GM21723 (cell line): Measurements from ENCODE around the gene GPR107.

Experiments
- ATAC-seq: cut with Tn5 transposase; IDR thresholded peaks from one replicate; pipeline ENCODE4 v1.9.1; 2021; ENCODE audit warnings: mild to moderate bottlenecking, moderate library complexity; ENCODE audit not compliant: unreplicated experiment

GPR107 gene

DNA sequence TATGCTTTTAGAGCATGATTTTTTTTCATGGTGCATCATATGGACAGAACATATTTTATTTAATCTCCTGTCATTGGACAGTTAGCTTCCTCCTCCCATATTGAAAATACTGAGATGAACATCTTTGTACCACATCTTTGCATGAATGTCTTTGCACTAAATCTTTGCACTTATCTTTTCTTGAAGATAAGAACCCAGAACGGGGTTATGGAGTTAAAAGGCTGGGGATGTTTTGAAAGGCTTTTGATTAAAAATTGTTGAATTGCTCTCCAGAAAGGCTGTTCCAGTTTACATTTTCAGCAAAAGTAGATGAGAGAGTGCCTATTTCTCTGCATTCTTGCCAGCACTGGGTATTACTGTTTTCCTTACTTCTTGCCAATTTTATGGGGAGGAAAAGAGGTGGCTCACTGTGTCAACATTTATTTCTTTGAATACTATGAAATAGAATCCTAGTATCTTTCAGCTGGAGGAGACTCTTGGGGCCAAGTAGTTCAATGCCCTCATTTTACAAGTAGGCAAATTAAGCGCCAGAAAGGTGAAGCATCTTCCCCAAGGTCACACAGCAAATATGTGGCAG, 125.7 kb downstream of the GPR107 start:
- ATAC-seq, result no peak

DNA sequence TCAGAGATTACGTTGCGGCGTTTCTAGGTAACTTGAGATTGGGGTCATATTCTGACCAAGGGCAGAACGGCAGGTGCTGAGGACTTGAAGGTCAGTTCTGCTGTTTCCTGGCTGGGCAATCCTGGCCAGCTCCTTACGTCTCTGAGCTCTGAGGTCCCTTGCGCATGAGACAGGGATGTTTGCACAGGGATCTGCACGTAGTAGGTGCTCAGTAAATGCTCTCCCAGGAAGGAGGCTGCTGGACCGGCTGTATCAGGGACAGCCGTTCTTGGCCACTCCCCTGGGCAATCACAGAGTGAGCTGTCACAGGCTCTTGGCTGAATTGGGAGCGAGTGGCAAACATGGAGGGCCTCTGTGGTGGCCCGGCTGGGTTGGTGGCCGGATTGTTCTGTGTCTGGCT, 126.8 kb downstream of the GPR107 start:
- ATAC-seq, result no peak

DNA sequence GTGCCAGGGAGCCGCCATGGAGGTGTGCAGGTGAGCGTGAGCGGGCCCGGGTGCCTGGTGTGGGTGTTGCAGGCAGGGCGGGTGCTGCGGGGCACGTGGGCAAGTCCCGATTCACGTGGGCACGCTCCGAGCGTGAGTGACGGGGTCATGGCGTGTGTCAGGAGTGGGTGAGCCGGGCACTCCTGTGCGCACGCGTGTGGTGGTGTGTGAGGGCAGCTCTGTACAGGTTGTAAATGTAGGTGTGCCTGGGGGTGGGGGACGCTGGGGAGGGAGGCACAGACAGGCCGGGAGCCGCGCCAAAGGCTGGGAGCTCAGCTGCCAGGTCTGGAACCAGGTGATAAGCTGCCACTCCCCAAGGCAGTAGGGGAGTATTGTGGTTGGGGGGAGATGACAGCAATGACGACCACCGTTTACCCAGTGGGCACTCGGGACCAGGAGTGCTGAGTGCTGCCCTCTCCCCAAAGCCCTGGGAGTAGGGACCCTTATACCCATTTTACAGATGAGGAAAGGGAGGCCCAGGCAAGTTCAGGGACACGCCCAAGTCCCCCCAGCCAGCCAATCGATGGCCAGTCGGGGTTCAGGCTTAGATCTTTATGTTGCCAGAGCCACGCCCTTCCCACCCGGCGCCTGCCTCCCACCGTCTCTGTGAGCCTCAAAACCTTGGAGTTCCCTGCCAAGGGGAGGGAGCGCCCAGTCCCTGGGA, 128.1 kb downstream of the GPR107 start:
- no peak for ATAC-seq

DNA sequence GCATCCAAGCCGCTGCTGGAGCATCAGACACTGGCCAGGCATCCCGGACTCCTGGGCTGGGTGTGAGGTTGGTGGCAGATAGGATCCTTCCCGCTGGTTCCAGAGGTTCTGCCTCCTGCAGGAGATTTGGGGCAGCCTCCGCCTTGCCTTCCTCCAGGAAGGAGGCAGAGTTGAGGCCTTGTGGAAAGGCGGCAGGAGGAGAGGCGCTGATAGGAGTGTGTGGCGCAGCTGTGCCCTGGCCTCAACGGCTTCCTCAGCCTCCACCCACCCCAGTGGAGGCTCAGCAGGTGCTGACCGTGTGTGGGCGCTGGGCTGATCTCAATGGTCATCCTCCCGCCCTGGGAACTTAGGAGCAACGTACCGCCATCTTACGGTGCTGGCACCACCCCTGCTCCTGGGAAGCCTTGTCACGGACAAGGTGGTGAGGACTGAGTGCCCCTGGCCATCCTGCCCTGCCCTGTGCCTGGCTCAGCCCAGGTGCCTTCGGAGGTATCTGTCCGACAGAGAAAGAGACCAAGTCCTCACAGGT, 128.7 kb downstream of the GPR107 start:
- no peak for ATAC-seq

DNA sequence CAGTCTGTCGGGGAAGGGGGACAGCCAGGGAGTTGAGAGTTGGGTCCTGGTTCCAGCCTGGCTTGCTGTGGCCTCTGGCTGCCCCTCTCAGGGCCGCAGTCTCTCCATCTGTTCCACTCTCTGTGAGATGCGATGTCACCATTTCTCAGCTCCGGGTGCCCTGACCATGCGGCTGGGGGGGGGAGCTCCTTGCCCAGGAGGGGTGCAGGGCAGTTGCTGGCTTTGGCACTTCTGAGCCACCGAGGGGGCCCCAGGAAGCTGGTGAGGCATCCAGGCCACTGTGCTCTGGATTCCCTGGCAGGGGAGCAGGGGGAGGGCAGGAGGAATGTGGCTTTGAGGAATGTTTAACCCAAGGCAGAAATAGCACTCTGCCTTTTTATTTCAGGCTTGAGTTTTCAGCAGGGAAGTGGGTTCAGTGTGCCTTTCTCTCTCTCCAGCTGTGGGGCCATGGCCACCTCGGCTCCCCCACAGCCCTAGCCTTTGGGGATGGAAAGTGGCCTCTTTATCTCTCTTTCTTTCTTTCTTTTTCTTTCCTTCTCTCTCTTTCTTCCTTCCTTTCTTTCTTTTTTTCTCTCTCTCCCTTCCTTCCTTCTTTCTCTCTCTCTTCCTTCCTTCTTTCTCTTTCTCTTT, 129.5 kb downstream of the GPR107 start:
- ATAC-seq, result no peak

DNA sequence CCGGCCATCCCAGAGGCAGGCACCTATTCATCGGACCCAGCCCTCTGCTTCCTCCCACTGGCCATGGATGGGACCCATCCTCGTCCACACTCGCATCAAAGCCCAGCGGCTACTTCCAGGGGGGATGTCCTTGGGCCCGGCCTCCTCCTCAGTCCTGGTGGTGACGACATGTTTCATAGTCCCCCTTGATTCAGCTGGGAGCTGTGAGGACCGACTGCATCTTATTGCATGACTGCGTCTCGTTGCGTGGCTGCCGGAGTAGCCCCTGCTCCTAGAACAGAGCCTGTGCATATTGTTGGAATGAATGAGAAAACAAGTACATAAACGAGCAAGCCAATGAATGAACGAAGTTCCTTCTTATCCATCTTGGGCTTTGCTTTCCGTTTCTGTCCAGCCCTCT, 131.3 kb downstream of the GPR107 start:
- no peak for ATAC-seq

DNA sequence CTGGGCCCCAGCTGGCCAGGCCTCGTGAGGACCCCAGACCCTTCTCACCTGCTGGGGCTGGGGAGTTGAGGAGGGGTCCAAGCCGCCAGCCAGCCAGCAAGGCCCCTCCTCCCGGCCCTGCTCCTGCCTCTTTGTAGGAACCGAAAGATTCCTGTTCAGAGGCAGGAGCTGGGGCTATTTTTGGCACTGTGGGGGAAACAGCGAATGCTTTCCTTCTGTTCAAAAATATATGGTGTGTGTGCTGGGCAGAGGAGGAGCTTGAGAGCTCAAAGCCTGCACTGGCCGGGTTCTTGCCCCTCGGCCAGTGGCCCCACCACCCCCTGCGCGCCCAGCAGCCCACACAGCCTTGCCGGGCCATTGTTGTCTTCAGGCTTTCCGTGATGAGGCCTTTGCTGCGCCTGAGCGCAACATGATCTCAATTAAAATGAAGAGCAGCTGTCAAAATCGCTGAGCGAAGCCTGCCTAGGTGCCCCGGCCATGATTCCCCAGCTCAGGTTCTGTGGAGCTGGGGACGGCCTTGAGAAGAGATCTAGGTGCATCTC, 131.9 kb downstream of the GPR107 start:
- no peak for ATAC-seq

DNA sequence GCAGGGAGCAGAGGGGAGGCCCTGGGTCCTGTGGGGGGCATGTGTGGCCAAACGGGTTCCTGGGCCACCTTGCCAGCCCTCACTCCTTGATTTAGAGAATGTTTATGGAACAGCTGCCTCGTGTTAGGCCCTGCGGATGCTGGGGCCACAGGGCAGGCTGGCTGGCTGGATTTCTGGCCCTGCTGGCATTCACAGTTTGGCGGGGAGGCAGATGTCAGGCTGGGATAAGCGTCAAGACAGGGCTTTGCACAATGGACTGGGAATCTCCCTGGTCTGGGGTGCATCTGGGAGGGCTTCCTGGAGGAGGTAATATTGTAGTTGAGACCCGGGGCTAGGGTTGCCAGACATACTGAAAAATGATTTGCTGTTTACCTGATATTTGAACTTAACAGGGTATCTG, 132.3 kb downstream of the GPR107 start:
- ATAC-seq, result no peak

DNA sequence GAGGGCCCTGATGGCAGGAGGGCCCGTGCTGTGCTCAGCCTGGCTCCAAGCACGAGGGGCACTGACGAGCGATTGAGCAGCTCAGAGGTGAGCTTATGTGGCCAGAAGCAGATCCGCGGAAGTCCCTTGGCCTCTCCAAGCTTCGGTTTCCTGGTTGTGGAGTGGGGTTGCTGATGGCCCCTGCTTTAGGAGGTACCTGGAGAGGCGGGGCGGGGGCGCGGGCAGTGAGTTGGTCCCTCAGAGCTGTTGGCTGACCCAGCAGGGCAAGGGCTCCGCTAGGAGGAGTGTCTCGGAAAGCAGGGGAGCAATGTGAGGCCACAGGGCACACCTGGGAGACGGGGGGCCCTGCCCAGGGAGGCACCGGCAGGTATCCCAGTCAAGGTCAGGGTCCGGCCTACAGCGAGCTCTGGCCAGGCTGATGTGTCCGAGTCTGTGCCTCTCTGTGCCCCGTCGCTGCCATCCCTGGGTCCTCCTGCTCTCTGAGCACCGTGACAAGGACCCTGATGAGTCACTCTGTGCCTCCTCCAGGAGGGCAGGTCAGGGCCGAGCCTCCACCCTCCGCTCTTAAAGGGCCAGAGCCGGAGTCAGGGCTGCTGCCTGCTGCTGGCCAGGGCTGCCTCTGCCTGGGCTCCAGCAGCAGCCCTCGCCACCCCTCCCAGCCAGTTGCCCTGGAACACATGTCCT, 133.3 kb downstream of the GPR107 start:
- no peak for ATAC-seq

DNA sequence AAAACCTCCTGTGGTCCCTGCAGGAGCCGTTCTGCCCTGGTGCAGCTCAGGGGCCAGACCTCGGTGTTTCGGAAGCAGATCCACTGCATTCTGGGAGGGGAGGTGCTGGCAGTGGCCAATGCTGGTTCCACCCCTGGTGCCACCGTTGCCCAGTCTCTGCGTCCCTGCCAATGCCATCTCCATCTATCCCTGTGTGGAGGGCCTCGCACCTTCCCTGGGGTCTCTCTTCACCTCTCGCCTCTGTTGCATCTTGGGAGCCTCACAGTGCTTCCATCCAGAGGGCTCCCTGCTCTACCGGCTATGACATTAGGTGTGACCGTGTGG, 133.8 kb downstream of the GPR107 start:
- no peak for ATAC-seq

DNA sequence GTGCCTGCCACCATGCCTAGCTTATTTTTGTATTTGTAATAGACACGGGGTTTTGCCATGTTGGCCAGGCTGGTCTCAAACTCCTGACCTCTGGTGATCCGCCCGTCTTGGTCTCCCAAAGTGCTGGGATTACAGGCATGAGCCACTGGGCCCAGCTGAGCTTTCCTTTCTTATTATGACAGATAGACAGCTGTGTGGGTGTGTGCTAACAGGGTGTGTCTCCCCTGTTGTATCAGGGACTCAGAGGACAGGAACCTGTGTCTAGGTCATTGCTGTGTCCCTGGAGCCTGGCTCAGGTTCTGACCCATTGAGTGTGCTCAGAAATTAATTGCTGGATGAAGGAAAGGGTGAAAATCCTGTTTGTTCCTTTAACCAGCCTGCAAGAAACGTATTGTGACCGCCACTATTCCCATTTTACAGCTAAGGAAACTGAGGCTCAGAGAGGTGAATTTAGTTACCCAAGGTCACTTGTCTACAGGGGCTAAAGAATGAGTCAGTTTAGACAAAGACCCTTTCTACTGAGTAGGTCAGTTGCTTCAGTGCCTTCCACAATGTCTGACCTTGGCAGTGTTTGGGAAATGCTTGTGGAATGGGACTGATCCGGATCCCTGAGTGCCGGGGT, 135.3 kb downstream of the GPR107 start:
- ATAC-seq, result no peak
